HCT116 (cell line): ENCODE results near the gene VASN. TPM values are rescaled to one million over a fixed set of nuclear protein-coding genes. Genes with fewer than 3 reads are reported as not detected.

Source experiments
- ATAC-seq: fragments of 200-7000 bp; cut with Tn5 transposase; 2 replicates; pipeline ENCODE4 v1.9.1; 2020; ENCODE audit warnings: mild to moderate bottlenecking, moderate library complexity
- BruUV-seq: library from RNA; stranded (reverse); fragments of 400-500 nt; replicated peaks from 2 replicates; lab custom pipeline; 2021; lab: Mats Ljungman, UMichigan
- CTCF ChIA-PET: fragments of 300-600 bp; sonication (Branson Sonifier 250); formaldehyde crosslinking; loops from one replicate; lab custom pipeline; 2021; ENCODE audit warnings: antibody characterized with exemption; lab: Charles Lee
- POLR2A ChIA-PET: fragments of 300-600, 350-600 bp; sonication (Branson Sonifier 250); formaldehyde crosslinking; loops from one replicate; lab custom pipeline; 2021; ENCODE audit warnings: antibody characterized with exemption; lab: Charles Lee
- RAD21 ChIA-PET, 2 experiments: fragments of 300-600 bp; sonication (Branson Sonifier 250); formaldehyde crosslinking; loops; one replicate each; lab custom pipeline; 2023; ENCODE audit warnings: low total read pairs in 2 of 2; ENCODE audit not compliant: uncharacterized antibody in 2 of 2, unreplicated experiment in 2 of 2, low non-redundant PET in 1 of 2; lab: Charles Lee
- DNase-seq: peaks from one replicate; pipeline ENCODE4 v3.0.0-alpha.2; 2010; ENCODE audit warnings: low read depth, low spot score
- H2AFZ ChIP-seq: fragments of 200-600 bp; shearing (Covaris generic), sonication (generic); 2 replicates; pipeline ENCODE4 v1.6.1; 2017; ENCODE audit warnings: low read depth, mixed run types, mixed read lengths, antibody characterized with exemption, low read length; ENCODE audit not compliant: poor library complexity, severe bottlenecking
- H3K27ac ChIP-seq: 2 replicates; pipeline ENCODE4 v1.5.1; 2012; ENCODE audit warnings: low read depth, low read length
- H3K27me3 ChIP-seq: fragments of 200-600 bp; sonication (generic); 2 replicates; pipeline ENCODE4 v1.6.1; 2016; ENCODE audit warnings: mixed run types, low read length, mixed read lengths; ENCODE audit not compliant: insufficient read depth
- H3K36me3 ChIP-seq, 2 experiments: fragments of 200-500 bp in 1 of 2; fragments of 200-600 bp in 1 of 2; sonication (Bioruptor generic) in 1 of 2; sonication (generic) in 1 of 2; 2 replicates each; pipeline versions ENCODE4 v1.5.1 to v1.6.1; 2014 to 2016; ENCODE audit warnings: low read length in 2 of 2, inconsistent platforms in 1 of 2, mixed read lengths in 1 of 2, mixed run types in 1 of 2; ENCODE audit not compliant: insufficient read depth in 2 of 2, control insufficient read depth in 1 of 2
- H3K4me1 ChIP-seq, 2 experiments: fragments of 200-600 bp in 1 of 2; sonication (generic) in 1 of 2; 2 replicates each; pipeline versions ENCODE4 v1.5.1 to v1.6.1; 2012 to 2017; ENCODE audit warnings: low read length in 2 of 2, inconsistent platforms in 1 of 2, mild to moderate bottlenecking in 1 of 2, mixed read lengths in 1 of 2, mixed run types in 1 of 2, moderate library complexity in 1 of 2; ENCODE audit not compliant: insufficient read depth in 2 of 2, control insufficient read depth in 1 of 2
- H3K4me2 ChIP-seq: fragments of 200-600 bp; sonication (generic); 2 replicates; pipeline ENCODE4 v1.6.1; 2017; ENCODE audit warnings: mixed run types, low read length, mixed read lengths
- H3K4me3 ChIP-seq, 2 experiments: fragments of 200-600 bp in 1 of 2; sonication (generic) in 1 of 2; replicated peaks in 1 of 2; 2 replicates each; pipeline ENCODE4 v1.5.1; 2011 to 2016; ENCODE audit warnings: low read length in 2 of 2, control low read depth in 1 of 2, low read depth in 1 of 2, mild to moderate bottlenecking in 1 of 2, mixed read lengths in 1 of 2, mixed run types in 1 of 2
- H3K79me2 ChIP-seq: fragments of 200-600 bp; sonication (generic); 2 replicates; pipeline ENCODE4 v1.6.1; 2017; ENCODE audit warnings: mild to moderate bottlenecking, mixed run types, low read length, moderate library complexity, mixed read lengths; ENCODE audit not compliant: insufficient read depth
- H3K9ac ChIP-seq: fragments of 200-600 bp; sonication (generic); 2 replicates; pipeline ENCODE4 v1.6.1; 2016; ENCODE audit warnings: low read length, mixed read lengths
- H3K9me2 ChIP-seq: fragments of 200-600 bp; sonication (generic), shearing (Covaris generic); 2 replicates; pipeline ENCODE4 v1.6.1; 2017; ENCODE audit warnings: mixed run types, mild to moderate bottlenecking, moderate library complexity; ENCODE audit not compliant: insufficient read depth
- H3K9me3 ChIP-seq, 2 experiments: fragments of 200-500 bp in 1 of 2; fragments of 200-600 bp in 1 of 2; sonication (Bioruptor generic) in 1 of 2; sonication (generic) in 1 of 2; 2 replicates each; pipeline ENCODE4 v1.6.1; 2014 to 2017; ENCODE audit warnings: low read length in 2 of 2, mixed read lengths in 2 of 2, inconsistent platforms in 1 of 2, low read depth in 1 of 2, mild to moderate bottlenecking in 1 of 2, mixed run types in 1 of 2, moderate library complexity in 1 of 2; ENCODE audit not compliant: control insufficient read depth in 1 of 2, insufficient read depth in 1 of 2
- H4K20me1 ChIP-seq: fragments of 200-600 bp; sonication (generic), shearing (Covaris generic); 2 replicates; pipeline ENCODE4 v1.6.1; 2017; ENCODE audit warnings: mixed run types, mild to moderate bottlenecking, moderate library complexity; ENCODE audit not compliant: insufficient read depth
- CBX3 ChIP-seq: IDR thresholded peaks from 2 replicates; pipeline ENCODE4 v1.6.1; 2012; ENCODE audit warnings: low read depth
- EGR1 ChIP-seq: IDR thresholded peaks from 2 replicates; pipeline ENCODE4 v1.6.1; 2012; ENCODE audit warnings: low read depth
- ELF1 ChIP-seq: IDR thresholded peaks from 2 replicates; pipeline ENCODE4 v1.6.1; 2012; ENCODE audit warnings: low read depth, borderline replicate concordance
- EZH2 ChIP-seq: fragments of 200-600 bp; sonication (generic); IDR thresholded peaks from 2 replicates; pipeline ENCODE4 v1.6.1; 2017; ENCODE audit warnings: antibody characterized with exemption, mixed run types
- EZH2phosphoT487 ChIP-seq: fragments of 200-600 bp; IDR thresholded peaks from 2 replicates; pipeline ENCODE4 v1.6.1; 2018; ENCODE audit warnings: antibody characterized with exemption, borderline replicate concordance
- MAX ChIP-seq: IDR thresholded peaks from 2 replicates; pipeline ENCODE4 v1.6.1; 2012
- POLR2A ChIP-seq: IDR thresholded peaks from 2 replicates; pipeline ENCODE4 v1.7.0; 2011; ENCODE audit warnings: borderline replicate concordance; ENCODE audit not compliant: insufficient read depth, insufficient read length; ENCODE audit errors: extremely low read depth
- POLR2AphosphoS5 ChIP-seq: IDR thresholded peaks from 2 replicates; pipeline ENCODE4 v1.6.1; 2011; ENCODE audit warnings: mild to moderate bottlenecking, low read depth, low read length, moderate library complexity
- RAD21 ChIP-seq: IDR thresholded peaks from 2 replicates; pipeline ENCODE4 v1.6.1; 2012; ENCODE audit warnings: low read depth, mild to moderate bottlenecking
- SIN3A ChIP-seq: IDR thresholded peaks from 2 replicates; pipeline ENCODE4 v1.6.1; 2012; ENCODE audit warnings: low read depth
- SP1 ChIP-seq: IDR thresholded peaks from 2 replicates; pipeline ENCODE4 v1.6.1; 2012; ENCODE audit warnings: low read depth
- SRF ChIP-seq: IDR thresholded peaks from 2 replicates; pipeline ENCODE4 v1.6.1; 2012; ENCODE audit warnings: low read depth
- TCF7L2 ChIP-seq: IDR thresholded peaks from 2 replicates; pipeline ENCODE4 v1.7.0; 2011; ENCODE audit warnings: borderline replicate concordance, inconsistent platforms; ENCODE audit not compliant: insufficient read depth, insufficient read length; ENCODE audit errors: extremely low read depth
- YY1 ChIP-seq: IDR thresholded peaks from 2 replicates; pipeline ENCODE4 v1.6.1; 2011; ENCODE audit warnings: low read length, low read depth, moderate library complexity, mild to moderate bottlenecking; ENCODE audit not compliant: insufficient replicate concordance; ENCODE audit errors: extremely low read depth
- ZFX ChIP-seq: fragments of 450-650 bp; IDR thresholded peaks from 2 replicates; pipeline ENCODE4 v1.6.1; 2017
- ZNF274 ChIP-seq: fragments of 200-500 bp; sonication (Bioruptor generic); IDR thresholded peaks from 2 replicates; pipeline ENCODE4 v1.6.1; 2014; ENCODE audit warnings: mild to moderate bottlenecking, low read depth, low read length, inconsistent platforms
- intact Hi-C: fragments of 100-400 bp; cut with micrococcal nuclease; formaldehyde crosslinking; loops from 2 replicates; pipeline ENCODE4 v1.10.0; 2022
- total RNA-seq: library from RNA; stranded (reverse); gene quantifications from one replicate; pipeline ENCODE4 v1.2.1, GENCODE V29; 2021; ENCODE audit not compliant: unreplicated experiment
- TF ChIP-seq, protein P1 (sequence below): IDR thresholded peaks from 2 replicates; pipeline ENCODE4 v1.6.1; 2012; ENCODE audit warnings: low read depth
- TF ChIP-seq, protein P2 (sequence below): IDR thresholded peaks from 2 replicates; pipeline ENCODE4 v1.6.1; 2011; ENCODE audit warnings: mild to moderate bottlenecking, low read length, moderate library complexity; ENCODE audit not compliant: insufficient replicate concordance; ENCODE audit errors: extremely low read depth

VASN gene
- total RNA-seq, 1 experiment from 2014 or later, result 6.3 TPM

GRCh38 chr16:4332623-4333307, 38.9 kb upstream of the VASN start:
- H3K27ac ChIP-seq, result no peak overlapping the region
- H3K9me3 ChIP-seq, result no peaks in the 10 kb centered on the region
- intact Hi-C loops, result no loop called here
- H2AFZ ChIP-seq, result no peak overlapping the region
- no TSS peak for BruUV-seq
- peaks cover 56% of the 10 kb centered on the region for H3K79me2 ChIP-seq
- no peaks in the 10 kb centered on the region for H3K9me2 ChIP-seq
- ChIA-PET POLR2A (no interaction called here), CTCF (interaction anchor here (1.2 to 2.9 kb wide), 3 partner anchors 44 to 79 kb away, joined by 4 to 15 read pairs (median 4); no protein-coding TSS in a partner anchor), RAD21 (no interaction called here)
- H3K27me3 ChIP-seq, result no peaks in the 10 kb centered on the region
- no peak overlapping the region for H3K4me3 ChIP-seq
- H3K4me1 ChIP-seq, result peaks cover 0 to 18% of the 10 kb centered on the region in 2 experiments; a peak in 1 of 4 replicates
- H3K36me3 ChIP-seq, result peaks cover 0 to 13% of the 10 kb centered on the region in 2 experiments; a peak in 2 of 4 replicates
- 0 out of 2 replicates have a peak, but pooled peaks cover 3% of the 10 kb centered on the region for H4K20me1 ChIP-seq
- no peak for DNase-seq
- no peak overlapping the region for H3K4me2 ChIP-seq
- TF ChIP-seq, protein P1, sequence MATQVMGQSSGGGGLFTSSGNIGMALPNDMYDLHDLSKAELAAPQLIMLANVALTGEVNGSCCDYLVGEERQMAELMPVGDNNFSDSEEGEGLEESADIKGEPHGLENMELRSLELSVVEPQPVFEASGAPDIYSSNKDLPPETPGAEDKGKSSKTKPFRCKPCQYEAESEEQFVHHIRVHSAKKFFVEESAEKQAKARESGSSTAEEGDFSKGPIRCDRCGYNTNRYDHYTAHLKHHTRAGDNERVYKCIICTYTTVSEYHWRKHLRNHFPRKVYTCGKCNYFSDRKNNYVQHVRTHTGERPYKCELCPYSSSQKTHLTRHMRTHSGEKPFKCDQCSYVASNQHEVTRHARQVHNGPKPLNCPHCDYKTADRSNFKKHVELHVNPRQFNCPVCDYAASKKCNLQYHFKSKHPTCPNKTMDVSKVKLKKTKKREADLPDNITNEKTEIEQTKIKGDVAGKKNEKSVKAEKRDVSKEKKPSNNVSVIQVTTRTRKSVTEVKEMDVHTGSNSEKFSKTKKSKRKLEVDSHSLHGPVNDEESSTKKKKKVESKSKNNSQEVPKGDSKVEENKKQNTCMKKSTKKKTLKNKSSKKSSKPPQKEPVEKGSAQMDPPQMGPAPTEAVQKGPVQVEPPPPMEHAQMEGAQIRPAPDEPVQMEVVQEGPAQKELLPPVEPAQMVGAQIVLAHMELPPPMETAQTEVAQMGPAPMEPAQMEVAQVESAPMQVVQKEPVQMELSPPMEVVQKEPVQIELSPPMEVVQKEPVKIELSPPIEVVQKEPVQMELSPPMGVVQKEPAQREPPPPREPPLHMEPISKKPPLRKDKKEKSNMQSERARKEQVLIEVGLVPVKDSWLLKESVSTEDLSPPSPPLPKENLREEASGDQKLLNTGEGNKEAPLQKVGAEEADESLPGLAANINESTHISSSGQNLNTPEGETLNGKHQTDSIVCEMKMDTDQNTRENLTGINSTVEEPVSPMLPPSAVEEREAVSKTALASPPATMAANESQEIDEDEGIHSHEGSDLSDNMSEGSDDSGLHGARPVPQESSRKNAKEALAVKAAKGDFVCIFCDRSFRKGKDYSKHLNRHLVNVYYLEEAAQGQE, result no peak
- TF ChIP-seq RAD21 (no peak), MAX (no peak), POLR2A (no peak), SRF (no peak), SIN3A (no peak), ZFX (no peak), ELF1 (no peak), YY1 (no peak), POLR2AphosphoS5 (no peak), ZNF274 (no peak), SP1 (no peak), EZH2phosphoT487 (no peak), CBX3 (no peak), EGR1 (no peak), EZH2 (no peak), TCF7L2 (no peak)
- TF ChIP-seq, protein P2, sequence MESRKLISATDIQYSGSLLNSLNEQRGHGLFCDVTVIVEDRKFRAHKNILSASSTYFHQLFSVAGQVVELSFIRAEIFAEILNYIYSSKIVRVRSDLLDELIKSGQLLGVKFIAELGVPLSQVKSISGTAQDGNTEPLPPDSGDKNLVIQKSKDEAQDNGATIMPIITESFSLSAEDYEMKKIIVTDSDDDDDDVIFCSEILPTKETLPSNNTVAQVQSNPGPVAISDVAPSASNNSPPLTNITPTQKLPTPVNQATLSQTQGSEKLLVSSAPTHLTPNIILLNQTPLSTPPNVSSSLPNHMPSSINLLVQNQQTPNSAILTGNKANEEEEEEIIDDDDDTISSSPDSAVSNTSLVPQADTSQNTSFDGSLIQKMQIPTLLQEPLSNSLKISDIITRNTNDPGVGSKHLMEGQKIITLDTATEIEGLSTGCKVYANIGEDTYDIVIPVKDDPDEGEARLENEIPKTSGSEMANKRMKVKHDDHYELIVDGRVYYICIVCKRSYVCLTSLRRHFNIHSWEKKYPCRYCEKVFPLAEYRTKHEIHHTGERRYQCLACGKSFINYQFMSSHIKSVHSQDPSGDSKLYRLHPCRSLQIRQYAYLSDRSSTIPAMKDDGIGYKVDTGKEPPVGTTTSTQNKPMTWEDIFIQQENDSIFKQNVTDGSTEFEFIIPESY, result no peak
- no peak overlapping the region for H3K9ac ChIP-seq
- ATAC-seq, result no peak
